Mucosa of stomach (tissue), 1 donor: ENCODE data around the gene MFSD6.

Source experiments
- H3K27me3 ChIP-seq: one replicate; pipeline ENCODE4 v1.7.0; 2013; ENCODE audit warnings: mild to moderate bottlenecking, low read length; ENCODE audit not compliant: control insufficient read depth, insufficient read depth
- H3K36me3 ChIP-seq: one replicate; pipeline ENCODE4 v1.7.0; 2013; ENCODE audit warnings: low read length; ENCODE audit not compliant: control insufficient read depth, insufficient read depth
- H3K4me1 ChIP-seq: one replicate; pipeline ENCODE4 v1.7.0; 2013; ENCODE audit warnings: mild to moderate bottlenecking, low read length; ENCODE audit not compliant: control insufficient read depth, insufficient read depth
- H3K4me3 ChIP-seq: one replicate; pipeline ENCODE4 v1.7.0; 2013; ENCODE audit warnings: low read length
- H3K9ac ChIP-seq: one replicate; pipeline ENCODE4 v1.7.0; 2013; ENCODE audit warnings: mild to moderate bottlenecking, low read length, moderate library complexity
- H3K9me3 ChIP-seq: one replicate; pipeline ENCODE4 v1.7.0; 2013; ENCODE audit warnings: mild to moderate bottlenecking, low read length, moderate library complexity; ENCODE audit not compliant: control insufficient read depth
- donor health status: Pancreatic carcinoma.

Gene MFSD6

GRCh38 chr2:190530248-190530900 lies 122.2 kb downstream of the MFSD6 start:
- no peaks in the 10 kb centered on the region for H3K9me3 ChIP-seq
- peaks cover 36% of the 10 kb centered on the region for H3K4me1 ChIP-seq
- no peaks in the 10 kb centered on the region for H3K27me3 ChIP-seq
- H3K4me3 ChIP-seq = no peak overlapping the region
- no peak overlapping the region for H3K9ac ChIP-seq
- H3K36me3 ChIP-seq = no peaks in the 10 kb centered on the region

- peaks cover 42% of the 10 kb centered on the region for H3K4me1 ChIP-seq
- no peak overlapping the region for H3K9ac ChIP-seq
- no peaks in the 10 kb centered on the region for H3K9me3 ChIP-seq
- H3K4me3 ChIP-seq = no peak overlapping the region
- H3K27me3 ChIP-seq = no peaks in the 10 kb centered on the region
- H3K36me3 ChIP-seq = no peaks in the 10 kb centered on the region
Measured at GRCh38 chr2:190532581-190532980, 124.4 kb downstream of the MFSD6 start.

GRCh38 chr2:190533175-190533967 lies 125.2 kb downstream of the MFSD6 start:
- Histone ChIP-seq H3K36me3 (no peaks in the 10 kb centered on the region), H3K4me1 (peaks cover 38% of the 10 kb centered on the region), H3K9ac (peak overlapping the region; percentile 88), H3K9me3 (no peaks in the 10 kb centered on the region), H3K4me3 (peak overlapping the region; percentile 85), H3K27me3 (no peaks in the 10 kb centered on the region)

- Histone ChIP-seq H3K9ac (peak overlapping the region; percentile 88), H3K27me3 (no peaks in the 10 kb centered on the region), H3K4me1 (peaks cover 32% of the 10 kb centered on the region), H3K36me3 (no peaks in the 10 kb centered on the region), H3K4me3 (peak overlapping the region; percentile 85), H3K9me3 (no peaks in the 10 kb centered on the region)
Measured at GRCh38 chr2:190533968-190534309, 125.8 kb downstream of the MFSD6 start.

- peak within 1 kb of the TSS; percentile 85 for H3K4me3 ChIP-seq
Measured at GRCh38 chr2:190534310-190535120, 126.4 kb downstream of the MFSD6 start, which contains the start of gene NEMP2. TSS of gene NEMP2 (minus strand) at chr2:190534722. CDS start at chr2:190534655, 67 bp downstream.

GRCh38 chr2:190535121-190535439 lies 126.9 kb downstream of the MFSD6 start:
- Histone ChIP-seq H3K9me3 (no peaks in the 10 kb centered on the region), H3K4me3 (peak overlapping the region; percentile 85), H3K9ac (peak overlapping the region; percentile 88), H3K27me3 (no peaks in the 10 kb centered on the region), H3K36me3 (no peaks in the 10 kb centered on the region), H3K4me1 (peaks cover 21% of the 10 kb centered on the region)

More at GRCh38 chr2:190534310-190535120, 126.4 kb downstream of the MFSD6 start, which contains the start of gene NEMP2:
- no peaks in the 10 kb centered on the region for H3K36me3 ChIP-seq
- H3K9ac ChIP-seq = peak within 1 kb of the TSS; percentile 88
- H3K4me1 ChIP-seq = peaks cover 26% of the 10 kb centered on the region
- no peaks in the 10 kb centered on the region for H3K9me3 ChIP-seq
- H3K27me3 ChIP-seq = no peaks in the 10 kb centered on the region

- Histone ChIP-seq H3K4me1 (peaks cover 16% of the 10 kb centered on the region), H3K36me3 (no peaks in the 10 kb centered on the region), H3K4me3 (peak overlapping the region; percentile 38), H3K9me3 (no peaks in the 10 kb centered on the region), H3K27me3 (no peaks in the 10 kb centered on the region), H3K9ac (peak overlapping the region; percentile 88)
Measured at GRCh38 chr2:190535586-190535985, 127.4 kb downstream of the MFSD6 start.

GRCh38 chr2:190537765-190538164 lies 129.6 kb downstream of the MFSD6 start:
- Histone ChIP-seq H3K9me3 (no peaks in the 10 kb centered on the region), H3K9ac (no peak overlapping the region), H3K27me3 (no peaks in the 10 kb centered on the region), H3K36me3 (no peaks in the 10 kb centered on the region), H3K4me3 (no peak overlapping the region), H3K4me1 (peaks cover 12% of the 10 kb centered on the region)

- no peak overlapping the region for H3K9ac ChIP-seq
- peaks cover 12% of the 10 kb centered on the region for H3K4me1 ChIP-seq
- no peaks in the 10 kb centered on the region for H3K9me3 ChIP-seq
- no peaks in the 10 kb centered on the region for H3K36me3 ChIP-seq
- no peak overlapping the region for H3K4me3 ChIP-seq
- H3K27me3 ChIP-seq = no peaks in the 10 kb centered on the region
Measured at GRCh38 chr2:190538201-190538600, 130.0 kb downstream of the MFSD6 start.

GRCh38 chr2:190540048-190540447 lies 131.9 kb downstream of the MFSD6 start:
- Histone ChIP-seq H3K27me3 (no peaks in the 10 kb centered on the region), H3K36me3 (no peaks in the 10 kb centered on the region), H3K4me3 (no peak overlapping the region), H3K4me1 (peaks cover 6% of the 10 kb centered on the region), H3K9ac (no peak overlapping the region), H3K9me3 (no peaks in the 10 kb centered on the region)

GRCh38 chr2:190545093-190545492 lies 136.9 kb downstream of the MFSD6 start:
- H3K4me3 ChIP-seq = no peak overlapping the region

More at GRCh38 chr2:190545093-190545492, 136.9 kb downstream of the MFSD6 start:
- no peaks in the 10 kb centered on the region for H3K27me3 ChIP-seq
- no peaks in the 10 kb centered on the region for H3K36me3 ChIP-seq
- no peaks in the 10 kb centered on the region for H3K9me3 ChIP-seq
- H3K4me1 ChIP-seq = peaks cover 6% of the 10 kb centered on the region
- no peak overlapping the region for H3K9ac ChIP-seq
